Inflammatory macrophage treated with lipopolysaccharide for 1 hour (primary cell): ENCODE measurements around the gene SBNO1.
A peak's percentile ranks its signal among the peaks of the same experiment; 100 is the strongest.
"Not testable (repeated sequence)": the region's sequence is repeated elsewhere in the genome, so short reads cannot be mapped to it uniquely, and the experiment has no call there.

Experiments
- DNase-seq, 2 donors: peaks; one replicate each; pipeline ENCODE4 v3.0.0-alpha.2; 2020 to 2022

The SBNO1 gene

DNA sequence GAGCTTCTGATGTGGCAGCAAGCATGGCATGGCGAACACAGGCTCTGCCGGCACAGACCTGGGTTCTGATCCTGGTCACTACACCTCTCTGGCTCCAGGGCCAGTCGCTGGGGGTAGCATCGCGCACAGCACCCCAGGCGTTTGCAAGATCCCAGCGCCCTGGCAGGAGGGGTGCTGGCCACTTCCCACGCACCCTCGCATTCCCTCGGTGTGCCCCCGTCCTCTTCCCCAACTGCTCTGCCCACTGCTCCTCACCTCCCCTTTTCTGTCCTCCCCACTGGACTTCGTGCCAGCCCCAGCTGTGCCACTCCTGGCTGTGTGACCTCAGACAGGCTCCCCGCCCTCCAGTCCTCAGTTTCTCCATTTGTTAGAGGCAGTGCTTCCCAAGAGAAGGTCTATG lies 95.8 kb downstream of the SBNO1 start:
- DNase-seq = no peak

DNA sequence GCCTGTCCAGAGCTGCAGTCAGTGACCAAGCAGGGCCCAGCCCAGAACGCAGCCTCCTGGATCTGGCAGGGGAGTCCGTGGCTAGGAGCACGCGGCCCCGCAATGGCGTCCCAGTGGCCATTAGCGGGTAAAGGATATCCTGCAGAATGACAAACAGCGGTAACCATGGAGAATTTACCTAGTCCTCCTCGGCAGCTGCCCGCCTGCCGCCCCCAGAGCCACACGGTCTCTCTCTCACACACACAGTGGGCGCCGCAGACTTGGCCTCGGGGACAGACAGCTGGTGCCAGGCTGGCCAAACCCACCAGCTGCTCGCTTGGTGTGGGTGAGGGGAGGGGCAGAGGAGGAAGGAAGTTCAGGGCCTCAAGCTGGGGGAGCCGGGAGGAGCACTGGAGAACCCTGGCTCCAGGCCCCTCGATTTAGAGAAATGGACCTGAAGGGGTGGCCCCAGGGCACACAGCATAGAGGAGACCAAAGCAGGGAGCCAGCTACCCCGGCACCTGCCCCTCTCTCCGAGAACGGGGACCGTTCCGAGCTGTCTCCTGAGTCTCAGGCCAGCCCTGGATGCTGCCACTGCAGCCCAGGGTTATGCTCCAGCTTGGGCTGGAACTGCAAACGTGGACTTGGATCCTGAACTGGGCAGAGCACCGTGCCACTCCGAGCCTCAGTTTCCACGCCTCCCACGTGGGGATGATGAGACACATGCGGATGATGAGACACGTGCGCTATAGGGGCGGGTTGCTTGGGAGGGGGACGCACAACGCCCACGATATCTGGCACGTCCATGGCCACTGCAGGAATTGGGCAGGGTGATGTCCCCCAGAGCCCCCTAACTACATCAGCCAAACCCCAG lies 96.4 kb downstream of the SBNO1 start:
- DNase-seq = peak in 1 of 2 donors; percentile 35

DNA sequence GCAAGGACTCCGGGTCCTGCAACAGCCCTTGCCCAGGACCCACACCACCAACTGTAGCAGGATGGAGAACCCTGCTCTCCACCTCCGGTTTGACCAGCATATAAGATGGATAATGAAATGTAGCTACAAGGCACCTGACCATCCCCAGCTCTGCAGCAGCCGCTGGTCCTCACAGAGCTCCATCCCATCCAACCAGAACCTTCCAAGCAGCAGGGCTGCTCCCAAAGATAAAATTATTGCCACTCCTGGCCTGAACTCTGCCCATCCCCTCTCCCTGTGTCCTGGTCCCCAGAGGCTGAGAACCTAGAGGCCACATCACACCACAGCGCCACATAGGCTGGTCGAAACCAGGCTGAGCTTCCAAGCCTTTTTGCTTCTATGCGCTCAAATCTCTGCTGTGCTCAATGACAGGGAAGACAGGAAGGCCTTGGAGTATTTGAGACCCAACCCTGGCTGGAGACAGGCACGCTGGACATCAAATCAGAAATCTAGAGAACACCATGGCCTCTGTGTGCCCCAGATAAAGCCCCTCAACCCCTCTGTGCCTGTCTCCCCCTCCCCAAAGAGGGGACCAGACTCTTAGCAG lies 97.2 kb downstream of the SBNO1 start:
- no peak for DNase-seq

DNA sequence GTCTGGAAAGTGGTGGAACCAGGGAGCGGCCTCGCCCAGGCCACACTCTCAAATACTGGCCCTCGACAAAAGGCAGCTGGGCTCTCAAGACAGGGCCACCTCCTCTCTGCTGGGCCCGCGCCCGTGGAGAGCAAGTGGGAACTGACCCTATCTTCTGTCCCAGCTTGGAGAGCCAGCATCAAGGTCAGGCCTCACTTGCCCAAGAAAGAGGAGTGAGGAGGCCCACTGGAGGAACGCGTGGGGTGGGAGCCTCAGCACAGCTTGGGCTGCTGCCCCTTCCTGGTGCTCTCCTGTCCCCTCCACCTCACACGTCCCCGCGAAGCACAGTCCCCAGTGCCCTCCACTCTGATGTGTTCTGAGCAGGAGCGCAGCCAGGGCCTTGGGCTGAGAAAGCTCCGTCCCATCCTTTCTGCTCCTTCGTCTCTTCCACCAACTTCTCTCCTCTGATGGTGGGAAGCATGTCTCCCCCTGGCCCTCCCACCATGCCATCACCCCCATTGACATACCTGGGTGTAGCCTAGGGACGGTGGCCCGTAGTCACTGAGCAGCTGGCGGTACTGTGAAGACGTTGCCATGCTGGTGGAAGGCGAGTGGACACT lies 97.9 kb downstream of the SBNO1 start:
- DNase-seq = no peak

DNA sequence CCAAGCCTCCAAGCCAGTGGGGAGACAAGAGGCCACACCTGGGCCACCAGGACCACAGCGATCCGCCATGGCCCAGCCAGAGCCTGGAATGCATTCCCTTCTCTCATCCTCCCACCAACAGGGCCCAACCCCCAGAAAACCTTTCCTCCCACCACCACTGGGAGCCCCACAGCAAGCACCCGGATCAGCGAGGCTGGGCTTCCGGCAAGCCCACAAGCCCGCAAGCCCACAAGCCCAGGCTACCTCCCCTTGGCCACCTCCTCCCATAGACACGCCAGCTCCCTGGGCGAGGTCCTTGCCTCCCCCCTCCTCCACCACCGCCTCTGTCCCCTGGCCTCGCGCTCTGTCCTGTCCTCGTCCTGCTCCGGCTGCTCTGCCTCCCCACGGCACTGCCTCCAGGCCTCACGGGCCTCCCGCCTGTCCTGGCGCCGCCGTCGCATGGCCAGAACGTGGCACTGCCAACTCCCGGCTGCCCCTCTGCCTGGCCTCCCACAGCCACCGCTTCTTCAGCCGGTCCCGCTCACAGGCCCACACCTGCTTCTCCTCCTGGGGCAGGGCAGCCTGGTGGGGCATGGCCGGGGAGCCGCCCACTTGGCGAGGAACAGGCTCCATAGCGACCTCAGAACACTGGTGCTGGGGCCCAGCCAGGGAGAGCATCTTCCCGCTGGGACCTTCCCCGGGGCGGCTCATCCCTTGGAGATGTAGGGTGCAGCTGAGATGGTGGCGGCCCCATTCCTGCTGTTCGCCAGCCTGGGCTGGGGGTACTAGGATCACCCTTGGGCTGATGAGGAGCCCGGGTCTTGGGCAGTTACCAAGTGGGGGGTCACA lies 98.6 kb downstream of the SBNO1 start:
- DNase-seq = no peak

DNA sequence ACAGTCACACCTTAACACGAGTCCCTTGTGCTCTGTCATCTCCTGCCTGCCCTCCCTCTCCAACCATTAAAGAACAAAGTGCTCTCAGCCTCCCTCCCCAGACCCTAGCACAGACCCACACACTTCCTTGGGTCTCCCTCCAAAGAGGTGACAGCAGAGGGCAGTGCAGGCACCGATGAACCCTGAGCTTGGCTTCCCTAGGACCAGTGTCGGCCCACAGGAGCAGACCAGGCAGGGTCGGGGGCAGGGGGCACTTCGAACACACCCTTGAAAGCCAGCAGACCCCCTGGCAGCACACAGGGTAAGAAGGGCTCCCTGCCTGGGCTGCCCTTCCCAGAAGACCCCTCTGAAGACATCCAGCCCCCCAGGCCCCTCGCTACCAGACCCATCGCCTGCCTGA lies 100.0 kb downstream of the SBNO1 start:
- DNase-seq = no peak

DNA sequence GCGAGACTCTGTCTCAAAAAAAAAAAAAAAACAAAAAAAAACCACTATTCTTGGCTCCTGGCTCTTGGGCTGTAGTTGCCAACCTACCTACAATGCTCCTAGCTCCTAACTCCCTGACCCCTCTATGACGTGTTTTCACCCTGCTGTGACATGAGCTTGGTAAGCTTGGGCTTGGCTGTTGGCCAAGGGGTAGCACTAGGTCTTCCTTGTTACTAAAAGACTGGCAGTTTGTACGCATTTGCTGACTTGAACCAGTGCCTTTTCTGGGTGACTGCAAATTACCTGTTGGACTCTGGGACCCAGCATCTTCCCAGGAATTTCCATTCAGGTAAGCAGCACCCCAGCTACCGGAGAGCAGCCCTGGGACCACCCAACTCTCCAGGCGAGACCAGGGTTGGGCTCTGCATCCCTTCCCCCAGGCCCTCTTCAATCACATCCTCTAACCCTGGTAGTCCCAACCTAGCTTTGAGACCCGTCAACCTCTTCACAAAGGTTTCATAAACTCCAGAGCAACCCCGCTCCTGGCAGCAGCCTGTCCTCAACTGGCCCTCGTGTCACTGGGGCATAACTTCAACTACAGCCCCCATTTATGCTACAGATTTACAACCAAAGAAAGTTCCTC lies 101.3 kb downstream of the SBNO1 start:
- DNase-seq = no peak

DNA sequence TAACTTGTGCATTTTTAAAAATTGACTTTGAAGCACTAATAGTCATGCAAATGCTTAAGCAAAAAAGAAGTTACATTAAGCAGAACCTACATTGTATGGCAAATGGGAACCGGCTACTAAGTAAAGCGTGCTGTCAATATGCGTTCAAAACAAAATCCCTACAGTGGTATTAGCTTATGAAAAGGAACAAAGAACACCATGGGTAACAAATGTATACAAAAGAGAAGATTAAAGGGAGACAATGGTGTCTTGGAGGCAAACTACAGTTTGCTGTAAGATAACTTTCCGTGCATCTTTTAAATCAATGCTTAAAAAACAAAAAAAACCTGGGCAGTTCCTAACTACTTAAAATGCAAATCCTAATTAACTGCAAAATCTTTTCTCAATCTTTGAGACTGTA lies 103.5 kb downstream of the SBNO1 start:
- DNase-seq = no peak

DNA sequence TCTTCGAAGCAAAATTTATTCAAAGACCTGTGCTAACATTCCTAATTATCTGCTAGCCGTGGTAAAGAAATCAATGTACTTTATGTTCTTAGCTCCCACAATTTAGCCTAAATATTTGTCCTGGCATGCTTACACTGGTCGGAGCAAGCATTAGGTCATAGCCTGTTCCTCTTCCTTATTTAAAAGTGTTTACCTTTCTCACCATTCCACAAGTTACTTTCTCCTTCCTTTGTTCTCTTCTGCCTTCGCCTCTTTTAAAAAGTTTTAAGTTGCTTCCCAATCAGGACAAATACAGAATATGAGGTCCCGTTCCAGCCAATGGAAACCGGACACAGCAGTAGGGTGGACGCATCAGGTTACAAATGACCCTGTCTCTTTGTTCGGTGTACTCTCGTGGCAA lies 104.6 kb downstream of the SBNO1 start:
- DNase-seq = no peak

DNA sequence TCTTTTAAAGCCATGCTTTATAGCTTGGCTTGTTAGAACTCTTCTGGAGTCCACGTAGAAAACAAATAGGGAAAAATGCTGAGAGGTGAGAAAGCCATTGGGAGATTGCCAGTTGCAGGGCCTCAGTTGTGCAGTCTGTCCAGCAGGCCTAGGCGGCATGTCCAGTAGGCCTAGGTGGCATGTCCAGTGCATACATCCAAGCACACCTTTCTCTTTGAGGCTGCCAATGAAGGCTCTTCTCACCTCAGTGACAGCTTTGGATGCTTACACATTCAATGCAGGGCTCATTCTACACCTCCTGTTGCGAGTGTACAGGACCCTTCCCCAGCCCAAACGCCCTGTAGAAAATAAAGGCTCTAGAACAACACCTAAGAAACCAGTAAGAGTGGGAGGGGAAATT lies 106.1 kb downstream of the SBNO1 start:
- no peak for DNase-seq

DNA sequence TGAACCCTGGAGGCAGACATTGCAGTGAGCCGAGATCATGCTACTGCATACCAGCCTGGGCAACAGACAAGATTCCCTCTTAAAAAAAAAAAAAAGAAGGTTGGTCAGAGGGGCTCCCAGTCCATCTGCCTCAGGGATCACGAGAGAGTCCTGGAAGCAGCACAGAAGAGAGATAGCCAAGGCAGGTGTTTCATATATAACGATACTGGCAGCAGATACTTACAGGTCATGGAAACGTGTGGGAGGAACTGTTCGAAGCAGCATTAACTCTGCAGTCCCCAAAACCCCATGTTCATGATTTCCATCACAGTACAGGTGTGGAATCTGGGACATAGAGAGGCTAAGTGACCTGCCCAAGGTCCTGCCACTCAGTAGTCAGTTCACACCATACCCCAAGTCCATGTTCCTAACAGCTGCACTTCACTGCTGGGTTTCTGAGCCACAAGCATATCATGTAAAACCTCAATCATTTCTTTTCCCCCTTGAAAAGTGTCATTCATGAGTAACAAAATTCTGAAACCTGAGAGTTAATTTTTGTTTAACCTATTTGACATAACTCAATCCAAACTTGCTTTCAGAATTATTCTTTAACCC lies 109.7 kb downstream of the SBNO1 start:
- DNase-seq = no peak

DNA sequence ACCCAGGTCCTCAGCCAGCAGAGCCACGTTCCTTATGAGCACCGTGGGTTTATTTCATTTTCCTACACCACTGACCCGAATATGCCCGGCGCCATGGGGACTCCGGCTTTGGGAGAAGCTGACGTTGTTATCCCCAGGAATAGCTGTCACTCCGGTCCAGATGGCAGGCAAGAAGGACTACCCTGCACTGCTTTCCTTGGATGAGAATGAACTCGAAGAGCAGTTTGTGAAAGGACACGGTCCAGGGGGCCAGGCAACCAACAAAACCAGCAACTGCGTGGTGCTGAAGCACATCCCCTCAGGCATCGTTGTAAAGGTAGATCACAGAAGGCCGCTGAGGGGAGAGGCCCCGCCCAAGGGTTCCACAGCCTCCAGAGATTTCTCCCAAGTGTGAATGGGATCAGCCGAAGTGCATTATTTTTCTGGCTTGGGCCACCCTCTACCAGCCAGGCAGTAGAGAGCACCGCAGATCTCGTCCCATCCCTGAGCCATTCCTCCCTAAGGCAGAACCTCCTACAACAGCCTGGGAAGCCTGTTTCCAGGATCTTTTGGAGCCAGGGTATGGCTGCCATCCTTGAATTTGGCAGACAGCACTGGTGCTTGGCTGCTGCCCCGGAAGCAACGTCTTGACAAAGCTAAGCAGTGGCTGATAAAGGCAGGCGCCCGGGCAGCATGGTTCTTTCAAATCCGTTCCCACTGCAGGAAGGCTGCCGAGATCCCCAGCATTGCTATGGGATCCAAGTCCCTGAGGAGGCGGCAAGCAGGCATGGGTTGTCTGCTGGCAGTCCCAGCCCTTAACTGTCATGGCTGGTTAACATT lies 110.8 kb downstream of the SBNO1 start:
- DNase-seq = no peak

DNA sequence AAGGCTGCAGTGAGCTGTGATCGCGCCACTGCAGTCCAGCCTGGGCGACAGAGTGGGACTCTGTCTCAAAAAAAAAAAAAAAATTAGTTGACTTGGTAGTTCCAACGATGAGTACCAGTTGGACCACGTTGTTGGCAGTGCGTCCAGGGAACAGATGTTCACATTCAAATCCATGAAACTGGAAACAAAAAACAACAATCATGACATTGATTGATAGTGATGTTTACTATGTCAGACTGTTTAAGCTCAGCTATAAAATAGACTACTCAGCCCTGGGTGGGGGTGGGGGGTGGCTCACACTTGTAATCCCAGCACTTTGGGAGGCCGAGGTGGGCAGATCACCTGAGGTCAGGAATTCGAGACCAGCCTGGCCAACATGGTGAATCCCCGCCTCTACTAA lies 112.3 kb downstream of the SBNO1 start:
- not testable (repeated sequence) for DNase-seq

DNA sequence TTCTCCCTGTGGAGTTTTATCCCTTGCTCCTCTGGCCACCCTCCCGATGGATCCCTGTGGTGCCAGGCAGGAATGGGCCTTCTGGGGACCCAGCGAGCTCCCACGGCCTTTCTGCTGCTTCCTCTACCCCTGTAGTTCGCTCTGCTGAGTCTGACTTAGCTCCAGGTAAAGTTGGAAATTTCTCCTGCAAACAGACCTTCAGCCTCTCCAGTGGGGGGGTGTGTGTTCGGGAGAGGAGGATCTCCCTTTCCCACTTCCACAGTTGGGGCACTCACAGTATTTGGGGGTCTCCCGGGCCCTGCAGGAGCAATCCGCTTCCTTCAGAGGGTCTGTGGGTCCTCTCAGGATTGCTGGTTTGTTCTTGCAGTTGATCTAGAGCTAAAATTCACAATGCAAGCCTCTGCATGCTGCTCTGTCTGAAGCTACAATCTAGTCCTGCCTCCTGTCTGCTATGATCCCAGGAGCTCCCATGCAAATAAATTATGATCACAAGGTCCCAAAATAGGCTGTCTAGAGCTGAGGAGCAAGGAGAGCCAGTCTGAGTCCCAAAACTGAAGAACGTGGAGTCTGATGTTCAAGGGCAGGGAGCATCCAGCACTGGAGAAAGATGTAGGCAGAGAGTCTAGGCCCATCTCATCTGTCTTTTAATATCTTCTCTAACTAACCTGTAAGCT lies 113.1 kb downstream of the SBNO1 start:
- no peak for DNase-seq

DNA sequence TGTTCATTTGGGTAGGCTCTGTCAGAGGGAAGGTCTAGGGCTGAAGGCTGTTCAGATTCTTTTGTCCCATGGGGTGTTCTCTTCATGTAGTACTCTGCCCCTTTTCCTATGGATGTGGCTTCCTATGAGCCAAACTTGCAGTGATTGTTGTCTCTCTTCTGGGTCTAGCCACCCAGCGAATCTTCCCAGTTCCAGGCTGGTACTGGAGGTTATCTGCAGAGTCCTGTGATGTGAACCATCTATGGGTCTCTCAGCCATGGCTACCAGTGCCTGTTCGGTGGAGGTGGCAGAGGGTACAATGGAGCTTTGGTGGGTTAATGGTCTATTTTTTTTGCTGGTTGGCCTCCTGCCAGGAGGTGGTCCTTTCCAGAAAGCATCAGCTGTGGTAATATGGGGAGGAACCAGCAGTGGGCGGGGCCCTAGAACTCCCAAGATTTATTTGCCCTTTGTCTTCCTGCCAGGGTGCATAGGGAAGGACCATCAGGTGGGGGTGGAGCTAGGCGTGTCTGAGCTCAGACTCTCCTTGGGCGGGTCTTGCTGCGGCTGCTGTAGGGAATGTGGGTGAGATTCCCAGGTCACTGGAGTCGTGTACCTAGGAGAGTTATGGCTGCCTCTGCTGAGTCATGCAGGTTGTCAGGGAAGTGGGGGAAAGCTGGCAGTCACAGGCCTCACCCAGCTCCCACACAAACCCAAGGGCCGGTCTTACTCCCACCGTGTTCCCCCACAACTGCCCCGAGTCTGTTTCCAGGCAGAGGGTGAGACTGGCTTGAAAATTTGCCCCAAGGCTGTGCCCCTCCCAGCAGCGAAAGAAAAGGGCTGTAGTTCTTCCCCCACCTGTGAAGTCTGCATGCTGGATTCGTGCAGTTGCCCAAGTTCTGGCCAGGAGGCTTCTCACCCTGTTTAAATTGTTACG lies 113.9 kb downstream of the SBNO1 start:
- no peak for DNase-seq

DNA sequence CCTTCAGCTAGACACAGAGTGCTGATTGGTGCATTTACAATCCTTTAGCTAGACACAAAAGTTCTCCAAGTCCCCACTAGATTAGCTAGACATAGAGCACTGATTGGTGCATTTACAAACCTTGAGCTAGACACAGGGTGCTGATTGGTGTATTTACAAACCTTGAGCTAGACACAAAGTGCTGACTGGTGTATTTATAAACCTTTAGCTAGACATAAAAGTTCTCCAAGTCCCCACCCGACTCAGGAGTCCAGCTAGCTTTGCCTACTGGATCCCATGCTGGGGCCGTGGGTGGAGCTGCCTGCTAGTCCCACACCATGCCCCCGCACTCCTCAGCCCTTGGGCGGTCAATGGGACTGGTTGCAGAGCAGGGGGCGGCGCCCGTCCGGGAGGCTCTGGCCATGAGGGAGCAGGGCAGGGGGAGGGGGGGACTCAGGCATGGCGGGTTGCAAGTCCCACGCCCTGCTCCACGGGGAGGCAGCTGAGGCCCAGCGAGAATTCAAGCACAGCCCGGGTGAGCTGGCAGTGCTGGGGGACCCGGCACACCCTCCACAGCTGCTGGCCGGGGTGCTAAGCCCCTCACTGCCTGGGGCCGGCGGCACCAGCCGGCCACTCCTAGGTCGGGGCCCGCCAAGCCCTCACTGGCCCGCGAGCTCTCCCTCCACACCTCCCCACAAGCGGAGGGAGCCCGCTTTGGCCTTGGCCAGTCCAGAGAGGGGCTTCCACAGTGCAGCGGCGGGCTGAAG lies 115.5 kb downstream of the SBNO1 start:
- DNase-seq = not testable (repeated sequence)

DNA sequence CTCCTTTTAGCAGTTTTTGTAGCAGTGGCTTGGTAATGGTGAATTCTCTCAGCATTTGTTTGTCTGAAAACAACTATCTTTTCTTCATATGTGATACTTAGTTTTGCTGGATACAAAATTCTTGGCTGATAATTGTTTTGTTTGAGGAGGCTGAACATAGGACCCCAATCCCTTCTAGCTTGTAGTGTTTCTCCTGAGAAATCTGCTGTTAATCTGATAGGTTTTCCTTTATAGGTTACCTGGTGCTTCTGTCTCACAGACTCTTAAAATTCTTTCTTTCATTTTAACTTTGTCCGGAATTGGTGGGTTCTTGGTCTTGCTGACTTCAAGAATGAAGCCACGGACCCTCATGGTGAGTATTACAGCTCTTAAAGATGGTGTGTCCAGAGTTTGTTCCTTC lies 116.5 kb downstream of the SBNO1 start:
- DNase-seq = not testable (repeated sequence)

DNA sequence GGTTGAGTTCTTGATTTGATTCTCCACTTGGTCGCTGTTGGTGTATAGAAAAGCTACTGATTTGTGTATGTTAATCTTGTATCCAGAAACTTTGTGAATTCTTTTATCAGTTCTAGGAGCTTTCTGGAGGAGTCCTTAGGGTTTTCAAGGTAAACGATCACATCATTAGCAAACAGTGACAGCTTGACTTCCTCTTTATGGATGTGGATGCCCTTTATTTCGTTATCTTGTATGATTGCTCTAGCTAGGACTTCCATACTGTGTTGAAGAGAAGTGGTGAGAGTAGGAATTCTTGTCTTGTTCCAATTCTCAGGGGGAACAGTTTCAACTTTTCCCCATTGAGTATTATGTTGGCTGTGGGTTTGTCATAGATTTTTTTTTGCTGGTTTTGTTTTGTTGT lies 119.0 kb downstream of the SBNO1 start:
- no peak for DNase-seq

DNA sequence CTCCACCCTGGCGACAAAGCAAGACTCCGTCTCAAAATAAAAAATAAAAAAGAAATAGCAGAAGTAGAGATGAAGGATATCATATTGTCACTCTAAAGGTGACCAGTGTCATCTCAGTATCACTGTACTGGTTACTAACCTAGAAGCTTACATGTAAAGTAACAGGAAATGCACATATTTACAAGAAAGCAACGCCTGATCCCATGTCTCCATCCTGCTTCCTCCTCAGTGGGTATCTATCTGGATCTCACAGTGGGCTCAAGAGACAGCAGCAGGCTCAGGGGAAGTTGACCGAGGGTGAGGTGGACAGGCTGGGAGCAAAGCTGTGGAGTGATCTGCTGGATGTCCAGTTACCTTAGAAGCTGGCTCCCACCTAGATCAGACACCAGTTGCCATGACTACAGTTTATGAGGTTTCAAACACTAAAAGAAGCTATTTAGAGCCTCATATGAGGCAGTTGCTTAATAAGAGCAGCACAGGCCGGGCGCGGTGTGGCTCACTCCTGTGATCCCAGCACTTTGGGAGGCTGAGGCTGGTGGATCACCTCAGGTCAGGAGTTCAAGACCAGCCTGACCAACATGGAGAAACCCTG lies 120.9 kb downstream of the SBNO1 start:
- no peak for DNase-seq
